ENCODE data around the gene SFT2D3.

Gene SFT2D3, protein sequence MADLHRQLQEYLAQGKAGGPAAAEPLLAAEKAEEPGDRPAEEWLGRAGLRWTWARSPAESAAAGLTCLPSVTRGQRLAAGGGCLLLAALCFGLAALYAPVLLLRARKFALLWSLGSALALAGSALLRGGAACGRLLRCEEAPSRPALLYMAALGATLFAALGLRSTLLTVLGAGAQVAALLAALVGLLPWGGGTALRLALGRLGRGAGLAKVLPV

DNA sequence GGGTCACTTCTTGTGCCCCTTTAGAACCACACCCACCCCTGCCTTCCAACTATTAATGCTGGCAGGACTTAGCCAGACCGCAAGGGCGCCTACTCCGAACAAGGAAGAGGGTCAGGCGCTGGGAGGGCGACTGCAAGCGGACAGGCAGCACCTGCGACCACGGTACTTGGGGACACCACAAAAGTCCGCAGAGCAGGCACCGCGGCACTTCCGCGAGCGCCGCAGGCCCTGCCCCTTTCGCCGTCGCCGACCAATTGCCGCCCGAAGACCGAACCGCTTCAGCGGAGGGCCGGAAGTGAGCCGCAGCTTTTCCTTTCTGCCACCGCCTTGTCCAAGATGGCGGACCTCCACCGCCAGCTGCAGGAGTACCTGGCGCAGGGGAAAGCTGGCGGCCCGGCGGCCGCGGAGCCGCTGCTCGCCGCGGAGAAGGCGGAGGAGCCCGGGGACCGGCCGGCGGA is at the start of gene SFT2D3:
TSS of gene SFT2D3 (plus strand) at position 305 of the 458 bp plus-strand sequence. CDS start at position 337, 32 bp downstream.
- H3K36me3 Mint-ChIP-seq (ENCODE audit: low read depth): peaks cover 42% of the 10 kb centered on the region
- H3K4me3 Mint-ChIP-seq: peak within 1 kb of the TSS; percentile 90
- DNase-seq: peak; percentile 88
- no peaks in the 10 kb centered on the region for H3K9me3 Mint-ChIP-seq
- peaks cover 43% of the 10 kb centered on the region for H3K4me1 Mint-ChIP-seq
- TF ChIP-seq, protein P1, sequence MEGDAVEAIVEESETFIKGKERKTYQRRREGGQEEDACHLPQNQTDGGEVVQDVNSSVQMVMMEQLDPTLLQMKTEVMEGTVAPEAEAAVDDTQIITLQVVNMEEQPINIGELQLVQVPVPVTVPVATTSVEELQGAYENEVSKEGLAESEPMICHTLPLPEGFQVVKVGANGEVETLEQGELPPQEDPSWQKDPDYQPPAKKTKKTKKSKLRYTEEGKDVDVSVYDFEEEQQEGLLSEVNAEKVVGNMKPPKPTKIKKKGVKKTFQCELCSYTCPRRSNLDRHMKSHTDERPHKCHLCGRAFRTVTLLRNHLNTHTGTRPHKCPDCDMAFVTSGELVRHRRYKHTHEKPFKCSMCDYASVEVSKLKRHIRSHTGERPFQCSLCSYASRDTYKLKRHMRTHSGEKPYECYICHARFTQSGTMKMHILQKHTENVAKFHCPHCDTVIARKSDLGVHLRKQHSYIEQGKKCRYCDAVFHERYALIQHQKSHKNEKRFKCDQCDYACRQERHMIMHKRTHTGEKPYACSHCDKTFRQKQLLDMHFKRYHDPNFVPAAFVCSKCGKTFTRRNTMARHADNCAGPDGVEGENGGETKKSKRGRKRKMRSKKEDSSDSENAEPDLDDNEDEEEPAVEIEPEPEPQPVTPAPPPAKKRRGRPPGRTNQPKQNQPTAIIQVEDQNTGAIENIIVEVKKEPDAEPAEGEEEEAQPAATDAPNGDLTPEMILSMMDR (IDR thresholded peaks at IDR 0.05): no peak
- peaks cover 11% of the 10 kb centered on the region for H3K27me3 Mint-ChIP-seq (ENCODE audit: low read depth, poor library complexity)
- H3K27ac Mint-ChIP-seq: peak within 1 kb of the TSS; percentile 97

DNA sequence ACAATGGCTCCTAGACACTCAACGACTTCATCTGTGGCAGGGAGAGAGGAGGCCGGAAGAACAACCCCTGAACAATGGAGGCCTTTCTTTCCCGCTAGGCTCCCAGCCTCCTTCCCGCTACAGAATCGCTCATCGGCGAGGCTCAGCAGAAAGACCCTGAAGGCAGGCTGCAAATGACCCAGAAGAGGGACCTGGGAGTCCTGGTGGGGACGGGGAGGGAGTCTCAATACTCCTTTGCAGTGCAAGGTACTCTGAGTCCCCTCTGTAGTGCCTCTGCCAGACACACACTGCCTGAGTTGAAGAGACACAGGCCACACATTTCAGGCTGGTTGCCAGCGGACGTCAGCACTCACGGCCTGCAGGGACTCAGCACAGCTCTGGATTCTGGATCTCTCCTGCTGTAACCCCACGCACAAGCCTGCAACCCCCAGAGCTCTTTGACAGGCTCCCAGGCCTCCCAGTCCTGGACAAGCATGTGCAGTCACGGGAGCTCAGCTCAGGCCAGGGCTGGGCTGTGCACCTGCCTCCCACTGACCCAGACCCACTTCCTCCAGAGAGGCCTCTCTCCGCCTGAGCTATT is 49.2 kb upstream of the SFT2D3 start:
- no peak for DNase-seq
- Mint-ChIP-seq H3K4me1 (peaks cover 21% of the 10 kb centered on the region), H3K9me3 (no peaks in the 10 kb centered on the region), H3K27me3 (ENCODE audit: low read depth, poor library complexity) (peaks cover 5% of the 10 kb centered on the region), H3K36me3 (ENCODE audit: low read depth) (no peaks in the 10 kb centered on the region), H3K27ac (no peak overlapping the region), H3K4me3 (no peak overlapping the region)
- TF ChIP-seq, protein P1 (IDR thresholded peaks at IDR 0.05): no peak

DNA sequence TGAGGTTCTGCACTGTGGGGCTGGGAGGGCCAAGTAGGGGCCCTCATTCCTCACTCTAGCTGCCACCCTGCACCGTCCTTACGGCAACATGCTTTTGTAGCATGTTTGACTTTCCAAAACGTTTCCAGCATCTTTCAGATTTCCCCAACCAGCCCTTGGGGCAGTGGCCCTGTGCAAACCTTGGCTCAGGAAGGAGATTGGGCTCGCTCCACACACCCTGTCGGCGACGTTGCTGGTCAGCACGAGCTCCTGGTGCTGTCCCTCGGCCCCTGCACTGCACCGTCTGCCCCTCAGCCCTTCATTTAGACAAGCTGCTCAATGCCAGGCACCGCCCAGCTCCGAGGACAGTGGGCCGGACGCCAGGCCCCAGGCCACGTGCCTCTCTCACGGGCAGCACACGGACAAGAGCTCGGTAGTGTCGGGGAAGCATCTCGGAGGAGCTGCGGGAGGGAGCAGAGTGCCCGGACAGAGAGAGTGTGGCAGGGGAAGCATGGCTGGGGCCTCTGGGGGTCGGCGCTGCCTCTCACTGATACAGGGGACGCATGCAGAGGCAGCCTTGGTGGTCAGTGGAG is 48.4 kb upstream of the SFT2D3 start:
- Mint-ChIP-seq H3K4me1 (peaks cover 13% of the 10 kb centered on the region), H3K36me3 (ENCODE audit: low read depth) (no peaks in the 10 kb centered on the region), H3K27ac (peak overlapping the region; percentile 54), H3K4me3 (no peak overlapping the region), H3K27me3 (ENCODE audit: low read depth, poor library complexity) (peaks cover 5% of the 10 kb centered on the region), H3K9me3 (no peaks in the 10 kb centered on the region)
- DNase-seq: no peak
- TF ChIP-seq, protein P1 (IDR thresholded peaks at IDR 0.05): no peak

DNA sequence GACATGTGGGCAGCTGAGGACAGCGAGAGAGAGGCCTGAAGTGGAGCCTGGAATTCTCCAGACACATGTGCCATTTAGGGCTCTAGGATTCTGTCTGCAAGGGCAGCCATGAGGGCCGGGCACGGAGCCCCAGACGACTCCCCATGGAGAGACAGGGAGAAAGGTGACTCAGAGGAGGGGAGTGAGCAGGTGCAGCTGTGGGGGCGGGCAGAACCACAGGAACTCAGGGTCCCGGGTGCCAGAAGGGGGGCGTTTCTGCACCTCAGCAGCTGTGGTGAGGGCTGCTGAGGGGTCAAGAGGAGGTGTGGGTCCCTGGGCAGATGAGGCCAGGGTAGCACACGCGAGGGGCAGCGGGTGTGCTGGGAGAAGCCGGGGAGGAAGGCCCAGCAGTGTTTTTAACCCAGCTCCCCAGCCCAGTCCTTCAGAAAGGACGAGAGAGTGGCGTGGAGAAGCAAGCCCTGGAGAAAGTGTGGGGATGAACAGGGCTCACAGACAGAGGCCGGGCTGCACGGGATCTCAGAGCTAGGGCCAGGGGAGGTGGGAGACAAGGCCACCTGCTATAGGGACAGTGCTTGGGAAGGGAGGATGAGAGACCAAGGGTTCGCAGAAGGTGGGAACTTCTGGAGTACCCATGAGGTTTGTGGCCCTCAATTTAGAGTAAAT is 47.7 kb upstream of the SFT2D3 start:
- no peaks in the 10 kb centered on the region for H3K9me3 Mint-ChIP-seq
- no peak for DNase-seq
- H3K27me3 Mint-ChIP-seq (ENCODE audit: low read depth, poor library complexity): peaks cover 5% of the 10 kb centered on the region
- H3K4me3 Mint-ChIP-seq: no peak overlapping the region
- H3K36me3 Mint-ChIP-seq (ENCODE audit: low read depth): no peaks in the 10 kb centered on the region
- TF ChIP-seq, protein P1 (IDR thresholded peaks at IDR 0.05): no peak
- no peak overlapping the region for H3K27ac Mint-ChIP-seq
- peaks cover 10% of the 10 kb centered on the region for H3K4me1 Mint-ChIP-seq

DNA sequence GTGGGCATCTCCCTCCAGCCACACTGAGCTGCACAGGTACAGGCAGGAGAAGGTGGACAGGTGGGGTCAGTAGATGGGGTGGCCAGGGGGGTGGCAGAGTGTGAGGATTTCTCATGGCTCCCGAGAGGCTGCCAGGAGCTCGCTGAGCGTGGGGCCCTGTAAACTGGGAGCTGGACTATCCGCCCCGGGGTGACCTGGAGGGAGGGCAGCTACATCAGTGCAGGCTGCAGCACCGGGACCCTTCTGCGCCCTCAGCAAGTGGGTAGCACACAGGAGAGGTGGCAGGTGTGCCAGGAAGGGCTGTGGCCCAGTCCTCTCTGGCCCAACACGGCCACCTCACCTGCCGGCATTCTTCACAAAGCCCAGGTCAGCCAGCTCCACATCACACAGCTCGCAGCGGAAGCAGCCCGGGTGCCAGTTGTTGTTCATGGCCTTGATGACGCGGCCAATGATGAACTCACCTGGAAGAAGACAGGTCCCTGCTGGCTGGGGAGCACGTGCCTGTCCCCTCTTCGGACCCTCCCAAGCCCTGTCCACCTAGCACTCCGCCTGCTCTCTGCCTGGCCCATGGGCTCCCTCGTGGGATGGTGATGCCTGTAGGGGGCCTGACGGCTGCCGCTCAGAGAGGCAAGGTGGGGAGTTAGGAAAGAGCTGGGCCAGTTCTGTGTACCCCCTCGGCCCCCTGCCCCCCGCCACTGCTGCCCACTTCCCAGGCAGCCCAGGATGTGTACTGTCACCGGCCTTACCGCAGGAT is 47.0 kb upstream of the SFT2D3 start:
- Mint-ChIP-seq H3K4me1 (peaks cover 10% of the 10 kb centered on the region), H3K9me3 (no peaks in the 10 kb centered on the region), H3K27ac (no peak overlapping the region), H3K4me3 (no peak overlapping the region), H3K27me3 (ENCODE audit: low read depth, poor library complexity) (peaks cover 8% of the 10 kb centered on the region), H3K36me3 (ENCODE audit: low read depth) (no peaks in the 10 kb centered on the region)
- TF ChIP-seq, protein P1 (IDR thresholded peaks at IDR 0.05): no peak
- no peak for DNase-seq

Data from nephron progenitor cell (in vitro differentiated cells).